IgD-negative memory B cell (primary cell): ENCODE results near the gene ATP7B. TPM values are rescaled to one million over a fixed set of nuclear protein-coding genes. Genes with fewer than 3 reads are reported as not detected.
"Not testable (repeated sequence)": the region's sequence is repeated elsewhere in the genome, so short reads cannot be mapped to it uniquely, and the experiment has no call there.

ENCODE experiments used
- H3K27ac Mint-ChIP-seq, 3 donors: one replicate each; pipeline ENCODE4 v1.8.0; 2020 to 2022; ENCODE audit warnings: mild to moderate bottlenecking in 3 of 3, mixed read lengths in 3 of 3, moderate library complexity in 1 of 3
- H3K27me3 Mint-ChIP-seq: one replicate; pipeline ENCODE4 v1.8.0; 2021; ENCODE audit warnings: mixed read lengths
- H3K36me3 Mint-ChIP-seq: one replicate; pipeline ENCODE4 v1.8.0; 2020; ENCODE audit warnings: mild to moderate bottlenecking, mixed read lengths
- H3K4me1 Mint-ChIP-seq, 3 donors: one replicate each; pipeline ENCODE4 v1.8.0; 2020 to 2022; ENCODE audit warnings: mixed read lengths in 3 of 3, mild to moderate bottlenecking in 1 of 3
- H3K4me3 Mint-ChIP-seq, 4 donors: one replicate each; pipeline ENCODE4 v1.8.0; 2020 to 2022; ENCODE audit warnings: mild to moderate bottlenecking in 4 of 4, mixed read lengths in 4 of 4, moderate library complexity in 3 of 4
- H3K9me3 Mint-ChIP-seq, 3 donors: one replicate each; pipeline ENCODE4 v1.8.0; 2020 to 2021; ENCODE audit warnings: mixed read lengths in 3 of 3, mild to moderate bottlenecking in 1 of 3
- polyA plus RNA-seq: library from polyadenylated mRNA; unstranded; fragments of 300-500 nt; fragmentation: Illumina TruSeq; gene quantifications from one replicate; pipeline ENCODE4 v1.2.3, GENCODE V29; 2021

Gene ATP7B
- polyA plus RNA-seq, 1 donor from 2014 or later: not detected

- Mint-ChIP-seq H3K9me3 (no peaks in the 10 kb centered on the region), H3K36me3 (no peaks in the 10 kb centered on the region), H3K4me1 (peaks cover 0 to 6% (median 4%) of the 10 kb centered on the region in 3 donors), H3K27me3 (peaks cover 17% of the 10 kb centered on the region), H3K27ac (no peak overlapping the region), H3K4me3 (peak overlapping the region in 1 of 4 donors; percentile 65)
Observed at GRCh38 chr13:51916962-51917361, 94.3 kb downstream of the ATP7B start.

- Mint-ChIP-seq H3K4me1 (peaks cover 0 to 6% (median 4%) of the 10 kb centered on the region in 3 donors), H3K9me3 (no peaks in the 10 kb centered on the region), H3K4me3 (no peak overlapping the region), H3K36me3 (no peaks in the 10 kb centered on the region), H3K27ac (no peak overlapping the region), H3K27me3 (peaks cover 9% of the 10 kb centered on the region)
Observed at GRCh38 chr13:51916051-51916818, 95.0 kb downstream of the ATP7B start.

GRCh38 chr13:51914137-51914493 lies 97.1 kb downstream of the ATP7B start:
- peaks cover 12 to 14% (median 12%) of the 10 kb centered on the region in 3 donors for H3K4me1 Mint-ChIP-seq
- H3K4me3 Mint-ChIP-seq: no peak overlapping the region
- no peaks in the 10 kb centered on the region for H3K9me3 Mint-ChIP-seq
- no peaks in the 10 kb centered on the region for H3K36me3 Mint-ChIP-seq
- H3K27ac Mint-ChIP-seq: no peak overlapping the region
- H3K27me3 Mint-ChIP-seq: peaks cover 6% of the 10 kb centered on the region

GRCh38 chr13:51913421-51914136 lies 97.7 kb downstream of the ATP7B start:
- Mint-ChIP-seq H3K27me3 (peaks cover 6% of the 10 kb centered on the region), H3K4me3 (no peak overlapping the region), H3K9me3 (no peaks in the 10 kb centered on the region), H3K4me1 (peaks cover 13 to 15% (median 14%) of the 10 kb centered on the region in 3 donors), H3K27ac (no peak overlapping the region), H3K36me3 (no peaks in the 10 kb centered on the region)

GRCh38 chr13:51912511-51913225 lies 98.6 kb downstream of the ATP7B start:
- Mint-ChIP-seq H3K27ac (no peak overlapping the region), H3K4me3 (peak overlapping the region in 1 of 4 donors; percentile 10), H3K27me3 (peaks cover 6% of the 10 kb centered on the region), H3K4me1 (peaks cover 13 to 15% (median 14%) of the 10 kb centered on the region in 3 donors), H3K9me3 (no peaks in the 10 kb centered on the region), H3K36me3 (no peaks in the 10 kb centered on the region)

- no peak overlapping the region for H3K4me3 Mint-ChIP-seq
Observed at GRCh38 chr13:51912091-51912490, 99.2 kb downstream of the ATP7B start.

GRCh38 chr13:51910508-51910907 lies 100.7 kb downstream of the ATP7B start:
- Mint-ChIP-seq H3K9me3 (no peaks in the 10 kb centered on the region), H3K27me3 (no peaks in the 10 kb centered on the region), H3K4me3 (no peak overlapping the region), H3K4me1 (peaks cover 14 to 15% (median 15%) of the 10 kb centered on the region in 3 donors), H3K27ac (no peak overlapping the region), H3K36me3 (no peaks in the 10 kb centered on the region)

More at GRCh38 chr13:51912091-51912490, 99.2 kb downstream of the ATP7B start:
- H3K27ac Mint-ChIP-seq: no peak overlapping the region
- peaks cover 14 to 15% (median 15%) of the 10 kb centered on the region in 3 donors for H3K4me1 Mint-ChIP-seq
- peaks cover 6% of the 10 kb centered on the region for H3K27me3 Mint-ChIP-seq
- H3K9me3 Mint-ChIP-seq: no peaks in the 10 kb centered on the region
- no peaks in the 10 kb centered on the region for H3K36me3 Mint-ChIP-seq

- not testable (repeated sequence) for H3K27ac Mint-ChIP-seq, H3K9me3 Mint-ChIP-seq, H3K27me3 Mint-ChIP-seq, H3K36me3 Mint-ChIP-seq
- Mint-ChIP-seq H3K4me1 (peaks cover 14 to 15% (median 15%) of the 10 kb centered on the region in 3 donors), H3K4me3 (peak overlapping the region in 1 of 4 donors; percentile 63)
Observed at GRCh38 chr13:51909265-51909664, 102.0 kb downstream of the ATP7B start.

GRCh38 chr13:51907040-51907732 lies 104.1 kb downstream of the ATP7B start:
- H3K27me3 Mint-ChIP-seq: peaks cover 1% of the 10 kb centered on the region
- peaks cover 14 to 17% (median 15%) of the 10 kb centered on the region in 3 donors for H3K4me1 Mint-ChIP-seq
- H3K27ac Mint-ChIP-seq: no peak overlapping the region
- no peak overlapping the region for H3K4me3 Mint-ChIP-seq
- H3K9me3 Mint-ChIP-seq: no peaks in the 10 kb centered on the region
- no peaks in the 10 kb centered on the region for H3K36me3 Mint-ChIP-seq

GRCh38 chr13:51906581-51906980 lies 104.7 kb downstream of the ATP7B start:
- Mint-ChIP-seq H3K36me3 (no peaks in the 10 kb centered on the region), H3K4me3 (no peak overlapping the region)

GRCh38 chr13:51905787-51906186 lies 105.5 kb downstream of the ATP7B start:
- Mint-ChIP-seq H3K4me3 (no peak overlapping the region), H3K36me3 (no peaks in the 10 kb centered on the region), H3K4me1 (peaks cover 14 to 15% (median 15%) of the 10 kb centered on the region in 3 donors), H3K27me3 (peaks cover 4% of the 10 kb centered on the region), H3K27ac (no peak overlapping the region), H3K9me3 (no peaks in the 10 kb centered on the region)

More at GRCh38 chr13:51906581-51906980, 104.7 kb downstream of the ATP7B start:
- H3K4me1 Mint-ChIP-seq: peaks cover 14 to 15% (median 15%) of the 10 kb centered on the region in 3 donors
- H3K9me3 Mint-ChIP-seq: no peaks in the 10 kb centered on the region
- H3K27ac Mint-ChIP-seq: no peak overlapping the region
- H3K27me3 Mint-ChIP-seq: peaks cover 3% of the 10 kb centered on the region

GRCh38 chr13:51902776-51903175 lies 108.5 kb downstream of the ATP7B start:
- H3K27ac Mint-ChIP-seq: no peak overlapping the region
- no peaks in the 10 kb centered on the region for H3K9me3 Mint-ChIP-seq
- H3K27me3 Mint-ChIP-seq: peaks cover 4% of the 10 kb centered on the region
- H3K4me1 Mint-ChIP-seq: peaks cover 0 to 6% (median 5%) of the 10 kb centered on the region in 3 donors
- no peak overlapping the region for H3K4me3 Mint-ChIP-seq
- no peaks in the 10 kb centered on the region for H3K36me3 Mint-ChIP-seq

- no peaks in the 10 kb centered on the region for H3K36me3 Mint-ChIP-seq
- no peak overlapping the region for H3K4me3 Mint-ChIP-seq
- H3K27ac Mint-ChIP-seq: no peak overlapping the region
- H3K4me1 Mint-ChIP-seq: peaks cover 0 to 5% (median 4%) of the 10 kb centered on the region in 3 donors
- no peaks in the 10 kb centered on the region for H3K9me3 Mint-ChIP-seq
- H3K27me3 Mint-ChIP-seq: peaks cover 9% of the 10 kb centered on the region
Observed at GRCh38 chr13:51900471-51900870, 110.8 kb downstream of the ATP7B start.
